ENCODE data around the gene GGT5. TPM values are rescaled to one million over a fixed set of nuclear protein-coding genes. Genes with fewer than 3 reads are reported as not detected.
A peak's percentile ranks its signal among the peaks of the same experiment; 100 is the strongest.
"Not testable (repeated sequence)": the region's sequence is repeated elsewhere in the genome, so short reads cannot be mapped to it uniquely, and the experiment has no call there.

The GGT5 gene
- total RNA-seq, 1 donor from 2014 or later = 38.2 TPM

DNA sequence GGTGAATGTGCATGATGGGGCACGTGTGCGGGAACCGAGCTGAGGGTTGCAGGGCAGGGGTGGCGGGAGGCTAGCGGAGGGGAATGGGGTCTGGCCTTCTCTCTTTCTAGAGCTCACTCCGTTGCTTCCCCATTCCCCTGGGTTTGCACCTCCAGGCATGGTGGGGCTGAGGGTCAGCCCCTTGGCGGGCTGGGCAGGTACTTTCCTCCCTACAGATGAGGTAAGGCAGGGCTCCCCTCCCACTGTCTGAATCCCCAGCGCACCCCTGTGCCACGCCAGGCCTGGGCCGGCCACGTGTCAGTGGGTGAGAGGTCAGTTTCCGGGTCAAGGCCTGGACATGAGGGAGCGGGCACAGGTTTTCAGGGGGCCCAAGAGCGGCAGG is 54.7 kb downstream of the GGT5 start:
- ATAC-seq (peak; percentile 21), DNase-seq (ENCODE audit: low spot score) (no peak)
- intact Hi-C loops (cut with DNase I) = loop anchor here (5.0 kb wide), 1 partner anchor 57 kb away; the partner anchor contains the start of gene GGT5

DNA sequence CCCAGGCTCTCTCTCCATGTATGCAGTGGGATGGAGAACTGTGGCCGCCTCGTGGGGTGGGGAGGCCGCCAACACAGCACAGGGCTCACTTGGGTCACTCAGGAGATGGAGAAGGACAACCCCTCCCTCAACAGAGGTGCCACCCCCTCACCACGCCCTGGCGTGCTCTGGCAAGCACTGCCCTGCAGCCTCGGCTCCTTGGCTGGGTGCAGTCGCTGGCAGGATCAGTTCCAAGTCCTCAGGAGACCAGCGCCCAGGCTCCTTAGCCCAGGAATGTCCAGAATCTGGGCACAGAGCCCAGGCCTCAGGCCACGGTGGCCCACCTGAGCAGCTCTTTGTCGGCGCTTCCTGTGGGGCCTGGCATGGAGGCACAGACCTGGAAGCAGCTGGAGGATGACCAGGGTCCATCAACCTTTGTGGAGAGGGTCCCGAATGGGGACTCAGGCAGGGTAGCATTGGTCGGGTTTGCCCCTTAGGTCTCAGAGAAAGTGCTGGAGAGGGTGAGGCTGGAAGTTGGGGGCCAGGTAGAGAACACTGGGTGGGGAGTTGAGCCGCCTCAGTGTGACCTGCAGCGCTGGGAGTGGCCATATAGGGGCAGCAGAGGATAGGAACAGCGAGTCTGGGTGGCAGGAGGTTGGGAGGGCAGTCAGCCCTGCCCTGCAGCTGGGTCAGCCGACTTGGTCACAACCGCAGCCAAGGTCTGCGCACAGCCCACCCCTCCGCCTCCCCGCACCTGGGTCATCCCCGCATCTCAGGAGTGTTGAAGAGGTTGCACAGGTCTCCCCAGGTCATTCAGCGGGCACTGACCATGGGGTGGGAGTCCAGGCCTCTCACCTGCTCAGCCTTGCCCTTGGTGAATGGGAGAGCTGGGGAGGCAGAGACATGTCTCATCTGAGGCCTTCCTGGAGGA is 55.4 kb downstream of the GGT5 start:
- peak; percentile 87 for DNase-seq (ENCODE audit: low spot score)
- peak; percentile 91 for ATAC-seq
- intact Hi-C loops (cut with DNase I) = loop anchor here (5.0 kb wide), 1 partner anchor 58 kb away; the partner anchor contains the start of gene GGT5

- DNase-seq (ENCODE audit: low spot score) (no peak), ATAC-seq (no peak)
- intact Hi-C loops (cut with DNase I) = no loop called here
Measured at GRCh38 chr22:24188705-24189248, 56.1 kb downstream of the GGT5 start.

DNA sequence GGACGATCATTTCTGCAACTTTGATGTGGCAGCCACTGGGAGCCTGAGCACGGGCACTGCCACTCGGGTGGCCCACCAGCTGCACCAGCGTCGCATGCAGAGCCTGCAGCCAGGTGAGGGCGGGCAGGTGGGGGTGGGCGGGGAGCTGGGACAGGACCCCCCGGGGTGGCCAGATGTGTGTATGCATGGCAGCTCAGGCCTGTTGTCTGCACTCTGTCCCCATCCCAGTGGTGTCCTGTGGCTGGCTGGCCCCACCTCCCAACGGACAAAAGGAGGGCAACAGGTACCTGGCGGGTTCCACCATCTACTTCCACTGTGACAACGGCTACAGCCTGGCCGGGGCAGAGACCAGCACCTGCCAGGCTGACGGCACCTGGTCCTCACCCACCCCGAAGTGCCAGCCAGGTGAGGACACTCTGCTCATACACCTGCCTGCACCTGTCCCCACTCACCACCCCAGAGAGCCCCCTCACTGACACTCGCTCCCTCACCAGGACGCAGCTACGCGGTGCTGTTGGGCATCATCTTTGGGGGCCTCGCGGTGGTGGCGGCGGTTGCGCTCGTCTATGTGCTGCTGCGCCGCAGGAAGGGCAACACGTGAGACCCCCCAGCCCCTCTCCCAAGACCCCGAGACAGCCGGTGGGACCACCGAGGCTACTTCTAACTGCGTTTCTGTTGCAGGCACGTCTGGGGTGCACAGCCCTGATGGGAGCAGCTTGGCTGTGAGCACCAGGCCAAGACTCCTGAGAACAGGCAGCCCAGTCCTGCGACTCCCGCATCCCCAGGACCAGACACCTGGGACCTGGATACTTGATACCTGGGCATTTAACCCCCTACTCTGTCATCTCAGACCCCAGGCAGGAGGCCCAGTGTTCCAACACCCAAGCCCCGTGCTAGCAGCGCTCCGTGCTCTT is 56.9 kb downstream of the GGT5 start:
- DNase-seq (ENCODE audit: low spot score) = no peak
- intact Hi-C loops (cut with DNase I) = no loop called here
- ATAC-seq = no peak

DNA sequence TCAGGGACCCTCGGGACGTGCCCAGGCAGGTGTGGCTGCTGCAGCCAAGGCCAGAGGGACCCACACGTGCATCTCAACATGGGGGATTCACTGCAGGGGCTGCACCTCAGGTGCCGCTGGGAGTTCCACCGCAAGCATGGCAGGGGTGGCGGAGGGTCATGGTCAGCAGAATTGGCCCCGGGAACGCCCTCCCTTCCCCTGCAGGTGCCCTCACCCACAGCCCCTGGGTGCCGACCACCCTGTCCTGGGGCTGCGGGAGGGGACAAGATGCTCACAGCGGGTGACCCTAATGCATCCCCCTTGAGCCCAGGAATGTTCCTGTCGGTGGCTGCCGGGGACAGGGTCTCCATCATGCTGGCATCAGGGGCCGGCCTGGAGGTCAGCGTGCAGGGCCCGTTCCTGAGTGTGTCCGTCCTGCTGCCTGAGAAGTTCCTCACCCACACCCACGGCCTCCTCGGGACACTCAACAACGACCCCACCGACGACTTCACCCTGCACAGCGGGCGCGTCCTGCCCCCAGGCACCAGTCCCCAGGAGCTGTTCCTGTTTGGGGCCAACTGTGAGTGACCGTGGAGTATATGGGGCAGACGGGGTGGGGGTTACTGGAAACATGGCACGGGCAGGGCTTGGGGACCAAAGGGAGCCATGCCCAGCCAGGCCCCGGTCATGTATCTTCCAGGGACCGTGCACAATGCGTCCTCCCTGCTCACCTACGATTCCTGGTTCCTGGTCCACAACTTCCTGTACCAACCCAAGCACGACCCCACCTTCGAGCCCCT is 57.8 kb downstream of the GGT5 start:
- DNase-seq (ENCODE audit: low spot score) (no peak), ATAC-seq (no peak)
- intact Hi-C loops (cut with DNase I) = no loop called here

DNA sequence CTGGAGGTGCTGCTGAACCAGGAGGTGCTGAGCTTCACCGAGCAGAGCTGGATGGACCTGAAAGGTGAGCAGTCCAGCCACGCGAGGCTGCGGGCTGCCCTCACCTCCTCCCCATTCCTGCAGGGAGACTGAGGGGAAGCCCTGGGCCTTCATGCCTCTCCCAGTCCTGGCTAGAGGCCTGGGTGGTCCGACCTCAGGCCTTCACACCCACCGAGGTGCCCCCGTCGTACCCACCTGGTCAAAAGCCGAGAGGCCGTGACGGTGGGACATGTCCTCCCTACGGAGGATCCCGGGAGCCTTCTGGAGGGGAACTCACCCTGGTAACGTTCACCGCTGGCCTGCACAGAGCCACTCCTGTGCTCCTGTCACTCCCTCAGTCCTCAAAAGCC is 58.5 kb downstream of the GGT5 start:
- ATAC-seq (no peak), DNase-seq (ENCODE audit: low spot score) (no peak)
- intact Hi-C loops (cut with DNase I) = no loop called here

DNA sequence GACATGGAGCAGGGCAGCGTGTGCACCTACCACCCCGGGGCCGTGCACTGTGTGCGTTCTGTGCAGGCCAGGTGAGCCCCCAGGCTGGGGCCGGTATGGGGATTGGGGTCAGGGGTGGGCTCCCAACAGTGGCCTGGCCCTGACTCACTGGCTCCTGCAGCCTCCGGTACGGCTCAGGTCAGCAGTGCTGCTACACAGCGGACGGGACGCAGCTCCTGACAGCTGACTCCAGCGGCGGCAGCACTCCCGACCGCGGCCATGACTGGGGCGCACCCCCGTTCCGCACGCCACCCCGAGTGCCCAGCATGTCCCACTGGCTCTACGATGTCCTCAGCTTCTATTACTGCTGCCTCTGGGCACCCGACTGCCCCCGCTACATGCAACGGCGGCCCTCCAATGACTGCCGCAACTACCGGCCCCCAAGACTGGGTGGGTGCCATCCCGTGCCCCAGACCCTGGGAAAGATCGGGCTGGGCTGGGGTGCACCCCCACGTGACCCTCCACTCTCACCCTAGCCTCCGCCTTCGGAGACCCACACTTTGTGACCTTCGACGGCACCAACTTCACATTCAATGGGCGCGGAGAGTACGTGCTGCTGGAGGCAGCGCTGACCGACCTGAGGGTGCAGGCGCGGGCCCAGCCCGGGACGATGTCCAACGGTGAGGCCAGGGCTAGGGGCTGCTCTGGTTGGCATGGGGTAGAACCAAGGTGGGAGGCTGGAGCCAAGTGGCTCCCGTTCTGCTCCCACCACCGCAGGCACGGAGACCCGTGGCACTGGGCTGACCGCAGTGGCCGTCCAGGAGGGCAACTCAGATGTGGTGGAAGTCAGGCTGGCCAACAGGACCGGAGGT is 59.2 kb downstream of the GGT5 start:
- DNase-seq (ENCODE audit: low spot score) (no peak), ATAC-seq (no peak)
- intact Hi-C loops (cut with DNase I) = no loop called here

DNA sequence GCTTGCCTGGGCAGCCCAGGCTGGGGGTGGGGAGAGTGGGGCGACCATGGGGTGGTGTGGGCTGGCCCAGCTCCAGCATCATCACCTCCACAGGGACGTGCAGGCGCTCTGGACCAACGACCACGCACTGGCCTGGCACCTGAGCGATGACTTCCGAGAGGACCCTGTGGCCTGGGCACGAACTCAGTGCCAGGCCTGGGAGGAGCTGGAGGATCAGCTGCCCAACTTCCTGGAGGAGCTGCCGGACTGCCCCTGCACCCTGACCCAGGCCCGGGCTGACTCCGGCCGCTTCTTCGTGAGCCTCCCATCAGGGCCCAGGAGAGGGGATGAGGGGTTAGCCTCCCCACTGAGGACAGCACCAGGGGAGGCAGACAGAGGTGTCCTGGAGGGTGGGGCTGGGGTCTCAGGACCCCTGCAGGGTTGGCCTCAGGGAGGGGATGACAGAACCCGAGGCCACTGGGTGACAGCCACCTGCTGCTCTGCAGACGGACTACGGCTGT is 59.8 kb downstream of the GGT5 start:
- intact Hi-C loops (cut with DNase I) = no loop called here
- ATAC-seq (no peak), DNase-seq (ENCODE audit: low spot score) (no peak)

DNA sequence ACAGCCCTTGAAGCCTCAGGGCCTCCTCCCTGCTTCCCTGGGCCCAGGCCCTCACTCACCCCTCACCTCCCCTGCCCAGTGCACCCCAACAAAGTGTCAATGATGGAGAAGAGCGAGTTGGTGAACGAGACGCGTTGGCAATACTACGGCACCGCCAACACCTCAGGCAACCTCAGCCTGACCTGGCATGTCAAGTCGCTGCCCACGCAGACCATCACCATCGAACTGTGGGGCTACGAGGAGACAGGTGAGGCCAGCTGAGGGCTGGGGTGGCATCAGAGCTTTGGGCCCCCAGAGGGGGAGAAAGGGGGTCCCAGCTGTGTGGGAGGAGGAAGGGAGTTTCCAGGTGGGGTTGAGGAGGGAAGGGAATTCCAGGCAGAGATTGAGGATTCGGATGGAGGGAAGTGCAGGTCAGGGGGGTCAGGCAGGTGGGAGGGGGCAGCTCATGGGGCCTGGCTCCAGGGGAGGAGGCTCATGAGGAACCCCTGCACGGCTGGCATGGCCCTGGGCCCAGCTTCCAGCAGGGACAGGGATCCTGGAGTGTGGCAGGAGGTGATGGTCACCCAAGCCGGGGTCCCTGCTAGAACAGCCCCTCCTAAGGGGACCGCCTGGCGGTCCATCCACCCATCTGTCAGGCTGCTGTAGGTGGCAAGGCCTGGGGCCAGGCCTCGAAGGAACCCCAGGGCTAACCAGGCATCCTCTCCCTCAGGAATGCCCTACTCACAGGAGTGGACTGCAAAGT is 60.7 kb downstream of the GGT5 start:
- DNase-seq (ENCODE audit: low spot score) (no peak), ATAC-seq (no peak)
- intact Hi-C loops (cut with DNase I) = no loop called here

DNA sequence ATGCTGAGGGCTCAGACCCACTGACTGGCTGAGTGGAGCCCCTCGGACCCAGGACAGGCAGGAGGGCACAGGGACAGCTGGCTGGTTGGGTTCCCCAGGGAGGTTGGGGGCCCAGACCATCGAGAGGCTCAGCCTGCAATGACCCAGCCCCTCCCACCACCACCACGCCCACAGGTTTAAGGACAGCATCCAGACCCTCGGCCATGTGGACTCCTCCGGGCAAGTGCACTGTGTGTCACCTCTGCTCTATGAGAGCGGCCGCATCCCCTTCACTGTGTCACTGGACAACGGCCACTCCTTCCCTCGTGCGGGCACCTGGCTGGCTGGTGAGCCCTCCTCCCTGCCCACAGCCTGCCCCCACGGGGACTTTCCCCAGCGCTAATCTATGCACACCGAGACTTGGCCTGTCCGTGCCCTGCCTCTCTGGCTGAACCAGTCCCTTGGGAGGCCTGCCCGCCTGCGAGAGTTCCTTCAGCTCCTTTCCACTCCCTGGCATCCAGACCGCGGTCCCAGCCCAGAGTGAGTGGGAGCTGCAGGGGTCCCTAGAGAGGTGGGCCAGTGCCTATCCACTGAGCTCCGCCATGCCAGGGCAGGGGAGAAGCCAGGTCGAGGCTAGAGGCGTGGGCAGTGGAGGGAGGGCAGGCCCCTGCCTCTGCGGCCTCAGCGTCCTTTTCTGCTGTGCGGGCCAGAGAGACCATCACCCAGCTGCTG is 61.4 kb downstream of the GGT5 start:
- intact Hi-C loops (cut with DNase I) = no loop called here
- DNase-seq (ENCODE audit: low spot score) (no peak), ATAC-seq (no peak)

- DNase-seq (ENCODE audit: low spot score); intact Hi-C loops (cut with DNase I); ATAC-seq: not testable (repeated sequence)
Measured at GRCh38 chr22:24182900-24183246, 62.0 kb downstream of the GGT5 start.

GRCh38 chr22:24181996-24182899 is 62.6 kb downstream of the GGT5 start:
- ATAC-seq (no peak), DNase-seq (ENCODE audit: low spot score) (no peak)
- intact Hi-C loops (cut with DNase I) = no loop called here

DNA sequence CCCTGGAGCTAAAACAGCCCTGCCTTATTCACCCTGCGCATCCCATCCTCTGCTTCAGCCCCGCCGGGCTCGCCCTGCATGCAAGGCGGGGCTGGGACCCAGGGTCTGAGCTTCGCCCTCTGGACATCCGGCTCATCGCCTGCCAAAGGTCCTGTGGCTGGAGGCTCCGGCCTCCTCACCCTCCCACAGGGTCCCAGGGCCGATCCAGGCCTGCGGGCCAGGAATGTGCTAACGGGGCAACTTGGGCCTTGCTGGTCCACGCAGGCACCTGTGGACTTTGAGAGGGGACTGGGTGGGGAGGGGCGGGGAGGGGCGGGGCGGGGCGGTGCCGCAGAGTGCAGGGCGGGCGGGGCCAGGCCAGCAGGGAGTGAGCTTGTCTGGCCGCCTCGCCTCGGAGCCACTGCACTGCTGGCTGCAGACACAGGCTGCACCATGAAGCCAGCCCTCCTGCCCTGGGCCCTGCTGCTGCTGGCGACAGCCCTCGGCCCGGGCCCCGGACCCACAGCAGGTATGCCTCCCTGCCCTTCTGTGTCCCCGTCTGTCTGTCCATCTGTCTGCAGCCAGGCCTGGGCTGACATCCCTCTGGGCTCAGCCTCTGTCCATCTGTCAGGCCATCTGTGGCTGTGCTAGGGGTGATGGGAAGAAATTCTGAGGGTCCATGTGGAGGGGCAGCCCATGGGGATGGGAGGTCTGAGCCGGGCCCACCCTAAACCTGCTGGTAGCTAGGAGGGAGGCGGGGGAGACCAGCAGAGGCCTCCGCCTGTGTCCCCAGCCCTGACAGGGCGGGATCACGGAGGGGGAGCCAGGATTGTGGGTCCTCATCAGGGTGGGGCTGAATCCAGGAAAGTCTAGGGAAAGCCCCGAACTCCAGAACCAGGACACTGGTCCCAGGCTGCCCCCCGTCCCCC is 63.5 kb downstream of the GGT5 start, which contains the start of gene SUSD2:
Gene SUSD2, plus strand, starts transcription at position 400 of the 908 bp plus-strand sequence. Its CDS starts 33 bp downstream, at position 433.
- ATAC-seq = peak; percentile 40
- intact Hi-C loops (cut with DNase I) = no loop called here
- no peak for DNase-seq (ENCODE audit: low spot score)

DNA sequence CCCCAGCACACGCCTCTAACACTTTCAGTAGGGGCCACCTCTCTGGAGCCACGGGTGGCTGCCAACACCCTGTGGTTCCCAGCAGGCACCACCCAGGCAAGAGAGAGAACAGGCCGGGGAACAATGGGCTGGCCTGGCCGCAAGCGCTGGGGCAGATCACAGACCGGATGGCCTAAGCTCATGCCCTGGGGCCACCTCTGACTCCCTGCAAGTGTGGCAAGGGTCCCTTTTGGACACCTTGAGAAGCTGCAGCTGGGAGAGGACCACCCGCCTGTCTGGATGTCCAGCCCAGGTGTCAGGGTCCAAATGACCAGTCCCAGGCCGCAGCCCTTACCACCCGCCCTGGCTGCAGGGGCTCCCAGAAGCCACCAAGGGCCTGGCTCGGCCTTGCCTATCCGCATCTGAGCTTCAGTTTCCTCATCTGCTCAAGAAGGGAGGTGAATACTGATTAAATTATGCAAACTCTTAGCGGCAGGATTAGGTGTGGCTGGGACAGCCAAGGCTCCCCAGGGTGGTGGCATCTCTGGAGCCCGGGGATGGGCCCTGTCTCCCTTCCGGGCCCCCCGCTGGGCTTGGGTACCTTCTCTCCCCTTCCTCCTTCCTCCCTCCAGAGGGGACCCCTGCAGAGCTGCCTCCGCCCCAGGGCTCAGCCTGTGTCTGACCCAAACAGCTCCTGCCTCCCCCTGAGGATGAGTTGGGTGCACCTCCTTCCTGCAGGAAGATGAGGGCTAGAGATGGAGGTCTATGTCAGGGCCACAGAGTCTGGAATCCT is 64.4 kb downstream of the GGT5 start:
- ATAC-seq (no peak), DNase-seq (ENCODE audit: low spot score) (no peak)
- intact Hi-C loops (cut with DNase I) = no loop called here
